IMR-90 (cell line): Measurements from ENCODE around the gene ABT1. TPM values are rescaled to one million over a fixed set of nuclear protein-coding genes. Genes with fewer than 3 reads are reported as not detected.

ENCODE experiments used
- ATAC-seq: fragments of 200-7000 bp; cut with Tn5 transposase; 2 replicates; pipeline ENCODE4 v1.9.1; 2020; ENCODE audit warnings: low read depth, mild to moderate bottlenecking, moderate library complexity
- BruUV-seq: library from RNA; stranded (reverse); fragments of 400-500 nt; replicated peaks from 2 replicates; lab custom pipeline; 2021; lab: Mats Ljungman, UMichigan
- CTCF ChIA-PET: fragments of 300-600 bp; formaldehyde crosslinking; extraction: SDS; loops from one replicate; lab custom pipeline; 2021; ENCODE audit warnings: antibody characterized with exemption; lab: Yijun Ruan, JAX
- POLR2A ChIA-PET: fragments of 300-600 bp; sonication (Branson Sonifier 250); formaldehyde crosslinking; loops from one replicate; lab custom pipeline; 2022; ENCODE audit warnings: antibody characterized with exemption; ENCODE audit not compliant: unreplicated experiment; lab: Charles Lee
- DNase-seq: peaks from one replicate; pipeline ENCODE4 v3.0.0; 2013
- H2AFZ ChIP-seq: replicated peaks from 2 replicates; pipeline ENCODE3; 2013; ENCODE audit warnings: low read length, mild to moderate bottlenecking; ENCODE audit not compliant: poor library complexity
- H2AK5ac ChIP-seq: 2 replicates; pipeline ENCODE4 v1.6.1; 2013; ENCODE audit warnings: low read depth, low read length, inconsistent platforms
- H2AK9ac ChIP-seq: replicated peaks from 2 replicates; pipeline ENCODE3; 2013; ENCODE audit warnings: mild to moderate bottlenecking, low read depth, low read length, moderate library complexity; ENCODE audit not compliant: poor library complexity
- H2BK120ac ChIP-seq: 2 replicates; pipeline ENCODE4 v1.6.1; 2013; ENCODE audit warnings: low read depth, low read length, inconsistent platforms
- H2BK15ac ChIP-seq: 3 replicates; pipeline ENCODE4 v1.6.1; 2013; ENCODE audit warnings: low read depth, low read length, inconsistent platforms
- H2BK20ac ChIP-seq: 2 replicates; pipeline ENCODE4 v1.6.1; 2013; ENCODE audit warnings: low read depth, mild to moderate bottlenecking, inconsistent platforms, low read length, moderate library complexity
- H2BK5ac ChIP-seq: 2 replicates; pipeline ENCODE4 v1.6.1; 2013; ENCODE audit warnings: mild to moderate bottlenecking, low read depth, low read length, inconsistent platforms; ENCODE audit not compliant: poor library complexity, severe bottlenecking
- H3K14ac ChIP-seq: replicated peaks from 2 replicates; pipeline ENCODE4 v1.6.1; 2013; ENCODE audit warnings: low read depth, low read length, inconsistent platforms
- H3K18ac ChIP-seq: 2 replicates; pipeline ENCODE4 v1.6.1; 2013; ENCODE audit warnings: low read depth, low read length, control low read depth
- H3K23ac ChIP-seq: 2 replicates; pipeline ENCODE4 v1.6.1; 2013; ENCODE audit warnings: low read depth, low read length, inconsistent platforms
- H3K27ac ChIP-seq: 2 replicates; pipeline ENCODE4 v1.5.1; 2013; ENCODE audit warnings: mild to moderate bottlenecking, control low read depth, low read length; ENCODE audit not compliant: insufficient read depth
- H3K27me3 ChIP-seq: 2 replicates; pipeline ENCODE4 v1.6.1; 2013; ENCODE audit warnings: low read length; ENCODE audit not compliant: control insufficient read depth, insufficient read depth
- H3K36me3 ChIP-seq: 2 replicates; pipeline ENCODE4 v1.6.1; 2013; ENCODE audit warnings: low read length, mixed read lengths; ENCODE audit not compliant: control insufficient read depth, insufficient read depth
- H3K4ac ChIP-seq: 2 replicates; pipeline ENCODE4 v1.6.1; 2013; ENCODE audit warnings: low read depth, low read length, inconsistent platforms
- H3K4me1 ChIP-seq: 2 replicates; pipeline ENCODE4 v1.6.1; 2013; ENCODE audit warnings: low read length, mixed read lengths; ENCODE audit not compliant: control insufficient read depth, insufficient read depth
- H3K4me2 ChIP-seq: 2 replicates; pipeline ENCODE4 v1.6.1; 2013; ENCODE audit warnings: low read depth, mild to moderate bottlenecking, control low read depth, low read length, moderate library complexity
- H3K4me3 ChIP-seq: 2 replicates; pipeline ENCODE4 v1.5.1; 2013; ENCODE audit warnings: low read depth, mild to moderate bottlenecking, control low read depth, low read length, moderate library complexity; ENCODE audit not compliant: insufficient read depth
- H3K56ac ChIP-seq: 2 replicates; pipeline ENCODE4 v1.6.1; 2013; ENCODE audit warnings: low read length, inconsistent platforms; ENCODE audit not compliant: insufficient read depth; ENCODE audit errors: extremely low read depth
- H3K79me1 ChIP-seq, 2 experiments: 2 replicates each; pipeline ENCODE4 v1.6.1; 2013; ENCODE audit warnings: low read length in 2 of 2, inconsistent platforms in 1 of 2, low read depth in 1 of 2
- H3K9ac ChIP-seq: 2 replicates; pipeline ENCODE4 v1.6.1; 2013; ENCODE audit warnings: low read depth, low read length, control low read depth
- H3K9me1 ChIP-seq: 2 replicates; pipeline ENCODE4 v1.6.1; 2013; ENCODE audit warnings: low read length, inconsistent platforms; ENCODE audit not compliant: insufficient read depth
- H3K9me3 ChIP-seq: 2 replicates; pipeline ENCODE4 v1.6.1; 2013; ENCODE audit warnings: low read length; ENCODE audit not compliant: control insufficient read depth, insufficient read depth
- H4K20me1 ChIP-seq: 2 replicates; pipeline ENCODE4 v1.6.1; 2013; ENCODE audit warnings: low read length, inconsistent platforms; ENCODE audit not compliant: insufficient read depth
- H4K5ac ChIP-seq: 2 replicates; pipeline ENCODE4 v1.6.1; 2013; ENCODE audit warnings: mild to moderate bottlenecking, low read depth, low read length, control low read depth
- H4K8ac ChIP-seq, 2 experiments: 2 replicates each; pipeline ENCODE4 v1.6.1; 2013; ENCODE audit warnings: low read depth in 2 of 2, low read length in 2 of 2, control low read depth in 1 of 2, inconsistent platforms in 1 of 2
- H4K91ac ChIP-seq: 2 replicates; pipeline ENCODE4 v1.6.1; 2013; ENCODE audit warnings: low read depth, low read length, inconsistent platforms; ENCODE audit not compliant: insufficient read depth
- BHLHE40 ChIP-seq: fragments of 150-350 bp; IDR thresholded peaks from 2 replicates; pipeline ENCODE4 v1.6.1; 2016; ENCODE audit warnings: mild to moderate bottlenecking, low read depth, low read length
- CEBPB ChIP-seq: IDR thresholded peaks from 2 replicates; pipeline ENCODE4 v1.6.1; 2012; ENCODE audit warnings: low read depth, low read length, improper control_type of control experiment
- CHD1 ChIP-seq: IDR thresholded peaks from 2 replicates; pipeline ENCODE4 v1.6.1; 2012; ENCODE audit warnings: low read depth, low read length, improper control_type of control experiment
- ELK1 ChIP-seq: fragments of 150-350 bp; IDR thresholded peaks from 2 replicates; pipeline ENCODE4 v1.6.1; 2016; ENCODE audit warnings: low read depth, mild to moderate bottlenecking, low read length, moderate library complexity, borderline replicate concordance
- FOS ChIP-seq: fragments of 150-350 bp; IDR thresholded peaks from 2 replicates; pipeline ENCODE4 v1.6.1; 2016; ENCODE audit warnings: low read depth, low read length
- MAFK ChIP-seq: IDR thresholded peaks from 2 replicates; pipeline ENCODE4 v1.6.1; 2012; ENCODE audit warnings: low read depth, low read length, improper control_type of control experiment
- MAZ ChIP-seq: IDR thresholded peaks from 2 replicates; pipeline ENCODE4 v1.6.1; 2012; ENCODE audit warnings: low read depth, mild to moderate bottlenecking, low read length, improper control_type of control experiment, moderate library complexity, borderline replicate concordance
- MXI1 ChIP-seq: IDR thresholded peaks from 2 replicates; pipeline ENCODE4 v1.6.1; 2012; ENCODE audit warnings: low read depth, mild to moderate bottlenecking, low read length, moderate library complexity, borderline replicate concordance
- NFE2L2 ChIP-seq: fragments of 150-350 bp; IDR thresholded peaks from 2 replicates; pipeline ENCODE4 v1.6.1; 2016; ENCODE audit warnings: low read depth, mild to moderate bottlenecking, low read length
- POLR2A ChIP-seq: IDR thresholded peaks from 2 replicates; pipeline ENCODE4 v1.6.1; 2012; ENCODE audit warnings: mild to moderate bottlenecking, low read depth, low read length
- RAD21 ChIP-seq: IDR thresholded peaks from 2 replicates; pipeline ENCODE4 v1.6.1; 2012; ENCODE audit warnings: low read length, improper control_type of control experiment
- RCOR1 ChIP-seq: IDR thresholded peaks from 2 replicates; pipeline ENCODE4 v1.6.1; 2012; ENCODE audit warnings: mild to moderate bottlenecking, low read length, improper control_type of control experiment; ENCODE audit not compliant: insufficient replicate concordance
- RFX5 ChIP-seq: IDR thresholded peaks from 2 replicates; pipeline ENCODE4 v1.8.0; 2012; ENCODE audit warnings: low read depth, mild to moderate bottlenecking, low read length, moderate library complexity
- SMC3 ChIP-seq: fragments of 150-350 bp; IDR thresholded peaks from 2 replicates; pipeline ENCODE4 v1.6.1; 2016; ENCODE audit warnings: low read depth, mild to moderate bottlenecking, antibody characterized with exemption, low read length, moderate library complexity
- USF2 ChIP-seq: fragments of 150-350 bp; IDR thresholded peaks from 2 replicates; pipeline ENCODE4 v1.6.1; 2017; ENCODE audit warnings: mild to moderate bottlenecking, antibody characterized with exemption, low read length, low read depth
- WGBS, 2 experiments: methylation state at CpG; one replicate each; pipeline versions ENCODE4 v1.1.5 to v1.1.7; 2013; ENCODE audit warnings: missing lambda C conversion rate in 2 of 2; ENCODE audit not compliant: insufficient read length in 1 of 2; ENCODE audit errors: extremely low coverage in 2 of 2; 5-methylcytosine and 5-hydroxymethylcytosine counted together
- dilution Hi-C: fragments of 300-500 bp; cut with HindIII; formaldehyde crosslinking; loops from one replicate; pipeline ENCODE4 v1.14.3; 2018; ENCODE audit warnings: low sequenced_read_pairs; ENCODE audit not compliant: unreplicated experiment
- in situ Hi-C: fragments of 300-500 bp; cut with MboI; formaldehyde crosslinking; loops from 3 replicates; pipeline ENCODE4 v1.14.3; 2019; ENCODE audit warnings: low sequenced_read_pairs, inconsistent platforms, mixed read lengths
- intact Hi-C: fragments of 100-400 bp; cut with micrococcal nuclease; formaldehyde crosslinking; loops from 2 replicates; pipeline ENCODE4 v1.10.0; 2022
- polyA plus RNA-seq, 3 experiments: library from polyadenylated mRNA; depleted of rRNA; stranded (reverse); fragments of >200 nt; gene quantifications; 2 replicates each; pipeline ENCODE4 v1.2.3, GENCODE V29; 2012; ENCODE audit warnings: low replicate concordance in 1 of 3
- total RNA-seq: library from RNA; depleted of rRNA; stranded (reverse); fragments of >200 nt; gene quantifications from 2 replicates; pipeline ENCODE4 v1.2.3, GENCODE V29; 2012

ABT1 gene
- total and polyA plus RNA-seq, 2 of the 4 experiments (the other 2 are of a cell fraction), result 15.2 to 15.4 TPM

GRCh38 chr6:26607434-26608230 is 10.9 kb downstream of the ABT1 start (continued):
- no peak for TF ChIP-seq MXI1

- H3K79me1 ChIP-seq, result no peaks in the 10 kb centered on the region
- H3K9me3 ChIP-seq, result peaks cover 3% of the 10 kb centered on the region; the same call in 1 of the 2 replicates
- POLR2A ChIA-PET, result no interaction called here
- no TSS peak for BruUV-seq
- no peak overlapping the region for H2AK9ac ChIP-seq
- no peak overlapping the region for H3K27ac ChIP-seq
- no peak for ATAC-seq
- H4K8ac ChIP-seq, result no peak overlapping the region
- no peak overlapping the region for H4K91ac ChIP-seq
- intact Hi-C loops, result no loop called here
- no peaks in the 10 kb centered on the region for H3K9me1 ChIP-seq
- H4K20me1 ChIP-seq, result no peaks in the 10 kb centered on the region
- no peak overlapping the region for H3K18ac ChIP-seq
- no peak overlapping the region for H4K5ac ChIP-seq
- H3K14ac ChIP-seq, result no peak overlapping the region
- no peak overlapping the region for H2BK5ac ChIP-seq
- no peak overlapping the region for H2AK5ac ChIP-seq
- in situ Hi-C loops, result loop anchor here (5.0 kb wide), 1 partner anchor 473 kb away; no protein-coding TSS in a partner anchor
- dilution Hi-C loops, result no loop called here
- WGBS, 2 experiments, result no CpG with 5 or more reads among the region's 3 CpGs
- no peak overlapping the region for H2BK15ac ChIP-seq
- no peak overlapping the region for H2AFZ ChIP-seq
- DNase-seq, result no peak
- no peak overlapping the region for H2BK20ac ChIP-seq
- no peak overlapping the region for H3K4ac ChIP-seq
- CTCF ChIA-PET, result interaction anchor here (0.6 kb wide), 1 partner anchor 479 kb away, joined by 3 read pairs; no protein-coding TSS in a partner anchor
- no peak overlapping the region for H3K9ac ChIP-seq
- no peak overlapping the region for H2BK120ac ChIP-seq
- H3K36me3 ChIP-seq, result no peaks in the 10 kb centered on the region
- H3K4me2 ChIP-seq, result no peak overlapping the region
- H3K27me3 ChIP-seq, result peaks cover 35% of the 10 kb centered on the region
- no peak overlapping the region for H3K56ac ChIP-seq
- H3K4me3 ChIP-seq, result no peak overlapping the region
- no peaks in the 10 kb centered on the region; the same call in 1 of the 2 replicates for H3K4me1 ChIP-seq
- H3K23ac ChIP-seq, result no peak overlapping the region
- TF ChIP-seq NFE2L2 (no peak), MXI1 (no peak), USF2 (no peak), MAZ (no peak), ELK1 (no peak), BHLHE40 (no peak), CEBPB (no peak), POLR2A (no peak), SMC3 (no peak), RAD21 (no peak), CHD1 (no peak), MAFK (no peak), RFX5 (no peak), RCOR1 (no peak), FOS (no peak)
Measured at GRCh38 chr6:26609463-26609862, 12.7 kb downstream of the ABT1 start.
